D721Med (cell line): ENCODE results near the gene NTMT2.

ENCODE experiments used
- DNase-seq: peaks from one replicate; pipeline ENCODE4 v3.0.0; 2011; ENCODE audit warnings: low spot score; ENCODE audit not compliant: insufficient read length
- FAIRE-seq: peaks from 2 replicates; lab custom pipeline; 2011; peaks lifted over from hg19 to GRCh38; lab: Jason Lieb, UNC
- CTCF ChIP-seq: IDR thresholded peaks from 2 replicates; pipeline ENCODE4 v1.5.1; 2012; ENCODE audit warnings: mild to moderate bottlenecking, control low read depth; ENCODE audit not compliant: insufficient read depth; ENCODE audit errors: missing control alignments

Gene NTMT2

GRCh38 chr1:170174395-170174794 lies 28.6 kb downstream of the NTMT2 start:
- no peak for DNase-seq
- no peak for TF ChIP-seq CTCF
- FAIRE-seq = no peak

GRCh38 chr1:170175041-170175440 lies 29.3 kb downstream of the NTMT2 start:
- FAIRE-seq (no peak), DNase-seq (no peak)
- no peak for TF ChIP-seq CTCF

GRCh38 chr1:170175484-170175883 lies 29.7 kb downstream of the NTMT2 start:
- DNase-seq (no peak), FAIRE-seq (no peak)
- no peak for TF ChIP-seq CTCF

GRCh38 chr1:170176772-170177171 lies 31.0 kb downstream of the NTMT2 start:
- FAIRE-seq (no peak), DNase-seq (no peak)
- TF ChIP-seq CTCF = no peak

- no peak for FAIRE-seq
- DNase-seq = no peak
- TF ChIP-seq CTCF = no peak
Measured at GRCh38 chr1:170182442-170182841, 36.7 kb downstream of the NTMT2 start.

- no peak for TF ChIP-seq CTCF
- FAIRE-seq (no peak), DNase-seq (no peak)
Measured at GRCh38 chr1:170192546-170192945, 46.8 kb downstream of the NTMT2 start.

GRCh38 chr1:170194451-170194850 lies 48.7 kb downstream of the NTMT2 start:
- no peak for TF ChIP-seq CTCF
- FAIRE-seq = no peak
- no peak for DNase-seq
